ENCODE results near the gene ZNF302.

Gene ZNF302

DNA sequence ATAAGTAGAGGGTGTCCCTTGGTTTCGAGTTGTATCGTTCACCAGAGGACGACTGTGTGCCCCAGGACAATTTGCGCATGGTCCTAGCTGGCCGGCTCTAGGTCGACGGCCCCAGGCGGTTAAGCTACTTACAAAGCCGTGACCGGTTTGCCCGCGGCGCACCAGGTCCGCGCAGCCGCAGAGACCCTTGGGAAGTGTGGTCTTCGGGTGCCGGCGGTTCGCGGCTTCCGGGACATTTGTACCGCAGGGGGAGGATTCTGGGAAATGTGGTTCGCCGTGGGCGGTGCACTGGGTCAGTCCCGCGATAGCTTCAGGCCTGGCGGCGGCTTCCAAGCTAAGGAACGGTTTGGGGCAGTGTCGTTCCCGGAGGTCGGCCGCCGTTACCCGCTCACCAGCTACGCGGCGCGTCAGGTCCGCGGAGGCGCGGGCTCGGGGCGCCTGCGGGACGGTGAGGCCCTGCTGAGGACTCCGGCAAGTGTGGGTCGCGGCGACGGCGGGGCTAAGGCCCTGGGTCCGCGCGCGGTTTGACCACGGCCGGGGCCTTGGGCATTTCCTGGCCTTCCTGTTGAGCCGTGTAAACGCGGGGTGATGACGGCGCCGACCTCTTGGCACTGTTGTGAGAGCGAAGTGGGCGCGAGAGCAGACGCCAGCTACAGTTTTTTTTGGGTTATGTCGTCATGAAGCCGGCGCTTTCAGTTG is at the start of gene ZNF302:
ZNF302 (plus strand) TSS at position 293 of the 699 bp plus-strand sequence. CDS start 1,127 bp downstream, outside the sequence.
- Histone ChIP-seq H3K9me3 (ENCODE audit: control insufficient read depth, low read length) (peaks cover 26% of the 10 kb centered on the region), H3K4me3 (ENCODE audit: low read length) (peak within 1 kb of the TSS; percentile 96), H3K4me1 (ENCODE audit: control insufficient read depth, insufficient read depth, low read length) (peaks cover 30% of the 10 kb centered on the region), H3K9ac (ENCODE audit: low read length) (peak within 1 kb of the TSS; percentile 95), H3K27me3 (replicated peaks; ENCODE audit: control insufficient read depth, insufficient read depth, low read length) (no peaks in the 10 kb centered on the region), H3K36me3 (ENCODE audit: control insufficient read depth, insufficient read depth, low read length, severe bottlenecking) (peaks cover 41% of the 10 kb centered on the region)
- peak; percentile 98 for DNase-seq (ENCODE audit: low read depth)

DNA sequence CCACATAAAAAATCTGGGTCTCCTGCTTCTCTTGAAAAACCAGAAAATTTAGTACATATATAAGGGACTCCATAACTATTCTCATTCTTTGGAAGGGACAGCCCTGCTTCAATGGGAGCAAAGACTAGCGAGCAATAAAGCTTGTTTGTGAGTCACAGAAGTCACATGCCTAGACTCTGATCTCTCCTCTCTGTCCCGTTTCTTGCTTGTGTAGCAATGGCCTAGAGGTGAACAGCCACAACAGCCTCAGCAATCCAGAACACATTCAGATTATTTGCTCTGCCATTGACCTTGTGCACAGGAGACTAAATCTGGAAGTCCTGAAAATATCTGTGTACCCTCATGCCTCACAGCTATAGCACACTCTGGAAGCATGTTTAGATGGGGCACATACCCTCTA is 43.7 kb upstream of the ZNF302 start:
- DNase-seq (ENCODE audit: low read depth), result no peak
- H3K9ac ChIP-seq (ENCODE audit: low read length), result no peak overlapping the region
- no peaks in the 10 kb centered on the region for H3K27me3 ChIP-seq (replicated peaks; ENCODE audit: control insufficient read depth, insufficient read depth, low read length)
- no peaks in the 10 kb centered on the region for H3K4me1 ChIP-seq (ENCODE audit: control insufficient read depth, insufficient read depth, low read length)
- H3K36me3 ChIP-seq (ENCODE audit: control insufficient read depth, insufficient read depth, low read length, severe bottlenecking), result no peaks in the 10 kb centered on the region
- peaks cover 25% of the 10 kb centered on the region for H3K9me3 ChIP-seq (ENCODE audit: control insufficient read depth, low read length)
- no peak overlapping the region for H3K4me3 ChIP-seq (ENCODE audit: low read length)

DNA sequence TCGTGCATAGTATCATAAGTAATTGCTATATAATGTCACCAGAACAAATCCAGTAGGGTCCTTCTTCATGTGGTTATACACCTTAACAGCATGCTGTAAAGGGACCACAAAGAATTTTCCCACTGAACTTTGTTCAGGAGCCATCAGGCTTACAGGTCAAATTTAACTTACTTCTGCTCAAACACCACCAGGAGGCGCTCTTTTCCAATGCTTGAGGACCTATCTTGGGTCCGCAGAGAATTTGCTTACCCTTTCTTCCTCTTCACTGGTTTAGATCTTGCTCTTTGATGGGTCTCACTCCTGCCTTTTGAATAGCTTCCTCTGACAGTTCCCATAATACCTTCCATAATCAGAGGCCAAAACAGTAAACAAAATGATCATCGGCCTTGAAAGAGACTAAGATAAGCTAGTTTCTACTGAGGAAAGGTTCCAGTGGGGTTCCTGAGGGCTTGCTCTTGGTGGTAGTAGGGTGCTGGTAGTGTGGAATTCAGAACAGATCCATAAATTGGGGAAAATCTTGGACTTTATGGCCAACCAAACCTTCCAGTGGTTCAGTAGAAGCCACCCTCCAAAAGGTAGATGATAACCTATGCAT is 37.9 kb upstream of the ZNF302 start:
- H3K4me1 ChIP-seq (ENCODE audit: control insufficient read depth, insufficient read depth, low read length), result no peaks in the 10 kb centered on the region
- H3K9ac ChIP-seq (ENCODE audit: low read length), result no peak overlapping the region
- DNase-seq (ENCODE audit: low read depth), result peak; percentile 92
- peaks cover 18% of the 10 kb centered on the region for H3K9me3 ChIP-seq (ENCODE audit: control insufficient read depth, low read length)
- H3K36me3 ChIP-seq (ENCODE audit: control insufficient read depth, insufficient read depth, low read length, severe bottlenecking), result no peaks in the 10 kb centered on the region
- H3K27me3 ChIP-seq (replicated peaks; ENCODE audit: control insufficient read depth, insufficient read depth, low read length), result no peaks in the 10 kb centered on the region
- no peak overlapping the region for H3K4me3 ChIP-seq (ENCODE audit: low read length)

DNA sequence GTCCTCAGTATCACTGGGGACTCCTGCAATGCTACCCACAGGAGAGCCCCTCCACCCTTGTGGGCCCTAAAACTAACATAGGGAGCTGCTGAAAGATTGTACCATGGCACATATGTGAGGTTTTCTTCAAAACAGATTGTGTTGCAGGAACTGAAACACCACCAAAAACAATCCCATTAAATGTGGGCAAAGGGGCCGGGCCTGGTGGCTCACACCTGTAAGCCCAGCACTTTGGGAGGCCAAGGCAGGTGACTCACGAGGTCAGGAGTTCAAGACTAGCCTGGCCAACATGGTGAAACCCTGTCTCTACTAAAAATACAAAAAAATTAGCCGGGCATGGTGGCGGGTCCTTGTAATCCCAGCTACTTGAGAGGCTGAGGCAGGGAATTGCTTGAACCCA is 35.2 kb upstream of the ZNF302 start:
- H3K4me1 ChIP-seq (ENCODE audit: control insufficient read depth, insufficient read depth, low read length), result no peaks in the 10 kb centered on the region
- H3K4me3 ChIP-seq (ENCODE audit: low read length), result no peak overlapping the region
- DNase-seq (ENCODE audit: low read depth), result no peak
- H3K9ac ChIP-seq (ENCODE audit: low read length), result no peak overlapping the region
- H3K27me3 ChIP-seq (replicated peaks; ENCODE audit: control insufficient read depth, insufficient read depth, low read length), result no peaks in the 10 kb centered on the region
- H3K9me3 ChIP-seq (ENCODE audit: control insufficient read depth, low read length), result no peaks in the 10 kb centered on the region
- H3K36me3 ChIP-seq (ENCODE audit: control insufficient read depth, insufficient read depth, low read length, severe bottlenecking), result no peaks in the 10 kb centered on the region

DNA sequence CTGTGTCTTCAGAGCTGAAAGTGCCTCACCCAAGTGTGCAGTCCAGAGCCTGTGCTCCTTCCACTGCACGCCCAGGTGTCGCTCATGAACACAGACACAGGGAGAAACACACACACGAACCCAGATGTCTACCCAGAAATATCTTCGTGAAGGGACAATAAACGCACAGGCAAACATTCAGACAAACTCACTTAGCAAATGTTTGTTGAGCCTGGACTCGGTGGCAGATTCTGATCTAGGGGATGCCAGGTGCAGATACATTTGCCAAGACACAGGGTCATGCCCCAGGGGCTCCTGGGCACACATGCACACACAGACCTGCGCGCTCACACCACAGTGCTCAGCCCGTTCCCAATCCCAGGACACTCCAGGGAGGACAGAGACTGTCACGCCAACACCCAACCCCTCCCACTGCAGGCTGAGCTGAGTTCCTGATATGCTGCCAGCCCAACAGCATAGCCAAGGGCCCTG is 32.5 kb upstream of the ZNF302 start:
- Histone ChIP-seq H3K9ac (ENCODE audit: low read length) (no peak overlapping the region), H3K27me3 (replicated peaks; ENCODE audit: control insufficient read depth, insufficient read depth, low read length) (no peaks in the 10 kb centered on the region), H3K9me3 (ENCODE audit: control insufficient read depth, low read length) (no peaks in the 10 kb centered on the region), H3K4me3 (ENCODE audit: low read length) (no peak overlapping the region), H3K4me1 (ENCODE audit: control insufficient read depth, insufficient read depth, low read length) (no peaks in the 10 kb centered on the region), H3K36me3 (ENCODE audit: control insufficient read depth, insufficient read depth, low read length, severe bottlenecking) (no peaks in the 10 kb centered on the region)
- DNase-seq (ENCODE audit: low read depth), result no peak

DNA sequence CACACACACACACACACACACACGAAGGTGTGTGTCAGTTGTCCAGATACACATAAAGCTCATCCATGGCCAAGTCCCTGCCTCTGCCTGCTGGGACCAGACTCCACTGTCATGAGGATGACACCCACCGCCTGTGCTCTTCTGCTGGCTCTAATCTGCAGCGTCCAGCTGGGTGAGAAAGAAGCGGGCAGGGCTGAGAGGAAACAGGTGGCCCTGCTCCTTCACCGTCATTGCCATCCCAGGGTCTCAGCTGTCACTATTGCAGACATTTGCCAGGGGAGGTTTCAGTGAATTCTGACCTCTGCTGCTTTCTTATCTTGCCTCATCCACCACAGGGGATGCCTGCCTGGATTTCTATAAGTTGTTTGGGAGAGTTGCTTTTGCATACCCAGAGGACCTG is 31.9 kb upstream of the ZNF302 start:
- H3K36me3 ChIP-seq (ENCODE audit: control insufficient read depth, insufficient read depth, low read length, severe bottlenecking), result no peaks in the 10 kb centered on the region
- DNase-seq (ENCODE audit: low read depth), result no peak
- no peak overlapping the region for H3K9ac ChIP-seq (ENCODE audit: low read length)
- H3K27me3 ChIP-seq (replicated peaks; ENCODE audit: control insufficient read depth, insufficient read depth, low read length), result no peaks in the 10 kb centered on the region
- H3K9me3 ChIP-seq (ENCODE audit: control insufficient read depth, low read length), result no peaks in the 10 kb centered on the region
- H3K4me1 ChIP-seq (ENCODE audit: control insufficient read depth, insufficient read depth, low read length), result no peaks in the 10 kb centered on the region
- H3K4me3 ChIP-seq (ENCODE audit: low read length), result no peak overlapping the region

DNA sequence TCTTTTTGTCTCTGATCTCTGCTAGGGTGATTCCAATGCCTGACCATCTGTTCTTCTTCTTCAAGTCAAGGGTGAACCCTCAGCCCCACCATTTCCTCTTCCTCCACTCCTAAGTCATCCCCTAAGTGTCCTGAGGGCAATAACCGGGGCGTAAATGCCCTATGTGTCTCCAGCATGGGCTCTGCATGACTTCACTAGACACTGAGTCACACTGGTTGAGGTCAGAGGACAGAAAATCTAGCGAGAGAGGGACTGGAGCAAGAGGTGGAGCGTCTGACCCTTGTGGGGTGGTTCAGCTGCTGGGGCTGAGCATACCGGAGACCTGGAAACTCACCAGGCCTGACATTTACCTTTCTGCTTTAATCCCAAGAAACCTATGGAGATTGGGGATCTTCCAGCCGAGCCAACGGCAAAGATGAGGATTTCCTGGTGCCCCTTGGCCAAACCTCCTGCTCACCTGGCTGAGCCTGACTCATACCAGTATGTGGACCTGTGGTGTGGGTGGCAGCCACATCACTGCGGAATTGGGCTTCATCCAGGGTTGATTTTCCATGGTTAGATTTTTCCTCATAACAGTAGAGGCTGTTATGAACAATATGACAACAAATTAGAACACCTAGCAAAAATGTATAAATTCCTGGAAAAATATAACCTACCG is 27.5 kb upstream of the ZNF302 start:
- Histone ChIP-seq H3K9ac (ENCODE audit: low read length) (no peak overlapping the region), H3K9me3 (ENCODE audit: control insufficient read depth, low read length) (peaks cover 14% of the 10 kb centered on the region), H3K4me3 (ENCODE audit: low read length) (no peak overlapping the region), H3K27me3 (replicated peaks; ENCODE audit: control insufficient read depth, insufficient read depth, low read length) (no peaks in the 10 kb centered on the region), H3K4me1 (ENCODE audit: control insufficient read depth, insufficient read depth, low read length) (no peaks in the 10 kb centered on the region), H3K36me3 (ENCODE audit: control insufficient read depth, insufficient read depth, low read length, severe bottlenecking) (no peaks in the 10 kb centered on the region)
- no peak for DNase-seq (ENCODE audit: low read depth)

DNA sequence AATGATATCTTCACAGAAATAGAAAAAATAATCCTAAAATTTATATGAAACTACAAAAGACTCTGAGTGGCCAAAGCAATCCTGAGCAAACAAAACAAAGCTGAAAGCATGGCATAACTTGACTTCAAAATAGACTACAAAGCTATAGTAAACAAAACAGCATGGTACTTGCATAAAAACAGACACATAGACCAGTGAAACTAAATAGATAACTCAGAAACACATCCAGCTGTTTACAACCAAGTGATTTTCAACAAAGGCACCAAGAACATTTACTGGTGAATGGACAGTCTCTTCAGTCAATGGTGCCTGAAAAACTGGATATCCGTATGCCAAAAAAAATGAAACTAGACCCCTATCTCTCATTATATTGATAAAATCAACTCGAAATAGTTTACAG is 25.7 kb upstream of the ZNF302 start:
- peaks cover 14% of the 10 kb centered on the region for H3K9me3 ChIP-seq (ENCODE audit: control insufficient read depth, low read length)
- no peaks in the 10 kb centered on the region for H3K4me1 ChIP-seq (ENCODE audit: control insufficient read depth, insufficient read depth, low read length)
- H3K4me3 ChIP-seq (ENCODE audit: low read length), result no peak overlapping the region
- H3K36me3 ChIP-seq (ENCODE audit: control insufficient read depth, insufficient read depth, low read length, severe bottlenecking), result no peaks in the 10 kb centered on the region
- no peak overlapping the region for H3K9ac ChIP-seq (ENCODE audit: low read length)
- no peaks in the 10 kb centered on the region for H3K27me3 ChIP-seq (replicated peaks; ENCODE audit: control insufficient read depth, insufficient read depth, low read length)
- DNase-seq (ENCODE audit: low read depth), result no peak

DNA sequence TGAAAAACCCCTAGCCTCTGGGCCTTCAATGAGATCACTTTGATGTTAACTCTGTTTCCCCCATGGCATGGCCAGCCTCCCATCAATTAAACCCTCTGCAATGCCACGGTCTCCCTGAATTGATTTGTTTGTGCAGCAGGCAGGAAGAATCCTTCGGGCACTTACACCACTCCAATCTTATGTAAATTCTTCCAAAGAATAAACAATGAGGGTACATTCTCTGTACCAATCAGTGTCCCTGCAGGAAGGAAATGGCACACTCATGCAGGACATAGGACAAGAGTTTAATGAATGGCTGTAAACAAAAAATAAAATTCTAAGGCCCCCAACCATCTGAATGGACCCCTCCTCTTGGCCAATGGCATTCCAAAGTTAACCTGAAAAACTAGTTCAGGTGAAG is 22.7 kb upstream of the ZNF302 start:
- no peak for DNase-seq (ENCODE audit: low read depth)
- no peak overlapping the region for H3K9ac ChIP-seq (ENCODE audit: low read length)
- no peaks in the 10 kb centered on the region for H3K36me3 ChIP-seq (ENCODE audit: control insufficient read depth, insufficient read depth, low read length, severe bottlenecking)
- no peaks in the 10 kb centered on the region for H3K27me3 ChIP-seq (replicated peaks; ENCODE audit: control insufficient read depth, insufficient read depth, low read length)
- H3K4me3 ChIP-seq (ENCODE audit: low read length), result no peak overlapping the region
- H3K9me3 ChIP-seq (ENCODE audit: control insufficient read depth, low read length), result peaks cover 14% of the 10 kb centered on the region
- H3K4me1 ChIP-seq (ENCODE audit: control insufficient read depth, insufficient read depth, low read length), result no peaks in the 10 kb centered on the region

DNA sequence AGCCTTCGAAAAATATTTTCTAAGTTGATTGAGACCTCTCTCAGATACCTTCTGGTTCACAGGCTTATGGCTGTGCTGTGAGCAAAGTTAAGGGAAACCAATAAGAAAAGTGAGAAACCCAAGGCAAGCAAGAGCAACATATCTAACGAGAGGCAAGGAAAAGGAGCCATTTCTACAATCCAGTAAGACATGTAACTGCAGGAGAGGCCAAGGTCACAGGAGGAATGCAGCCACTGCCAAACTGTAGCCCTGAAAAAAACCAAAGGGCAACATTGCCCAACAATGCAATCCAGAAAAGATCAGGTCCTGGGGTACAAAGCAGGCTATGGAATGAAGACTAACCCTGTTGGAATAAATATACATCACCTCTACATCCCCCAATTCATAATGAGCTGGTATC is 21.8 kb upstream of the ZNF302 start:
- Histone ChIP-seq H3K4me3 (ENCODE audit: low read length) (no peak overlapping the region), H3K4me1 (ENCODE audit: control insufficient read depth, insufficient read depth, low read length) (no peaks in the 10 kb centered on the region), H3K27me3 (replicated peaks; ENCODE audit: control insufficient read depth, insufficient read depth, low read length) (no peaks in the 10 kb centered on the region), H3K9ac (ENCODE audit: low read length) (no peak overlapping the region), H3K36me3 (ENCODE audit: control insufficient read depth, insufficient read depth, low read length, severe bottlenecking) (no peaks in the 10 kb centered on the region), H3K9me3 (ENCODE audit: control insufficient read depth, low read length) (peaks cover 14% of the 10 kb centered on the region)
- DNase-seq (ENCODE audit: low read depth), result no peak

DNA sequence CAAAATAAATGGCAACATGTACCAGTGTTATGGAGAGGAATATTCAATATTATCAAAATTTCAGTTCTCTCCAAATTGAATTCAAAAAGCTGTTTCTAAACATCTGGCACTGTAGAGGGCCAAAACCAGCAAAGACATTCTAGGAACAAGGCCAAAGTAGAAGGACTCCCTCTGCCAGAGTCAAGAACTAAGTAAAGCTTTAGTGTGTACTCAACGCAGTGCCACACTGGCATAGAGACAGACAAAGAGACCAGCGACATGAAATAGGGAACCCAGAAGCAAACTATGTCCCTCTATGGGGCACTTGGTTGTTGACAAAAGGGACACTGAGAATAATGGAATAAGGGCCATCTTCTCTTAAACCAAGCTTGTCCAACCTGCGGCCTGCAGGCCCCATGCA is 16.1 kb upstream of the ZNF302 start:
- Histone ChIP-seq H3K4me3 (ENCODE audit: low read length) (no peak overlapping the region), H3K9ac (ENCODE audit: low read length) (no peak overlapping the region), H3K36me3 (ENCODE audit: control insufficient read depth, insufficient read depth, low read length, severe bottlenecking) (no peaks in the 10 kb centered on the region), H3K27me3 (replicated peaks; ENCODE audit: control insufficient read depth, insufficient read depth, low read length) (no peaks in the 10 kb centered on the region), H3K9me3 (ENCODE audit: control insufficient read depth, low read length) (no peaks in the 10 kb centered on the region), H3K4me1 (ENCODE audit: control insufficient read depth, insufficient read depth, low read length) (peaks cover 3% of the 10 kb centered on the region)
- no peak for DNase-seq (ENCODE audit: low read depth)
